Aorta (tissue), 5 donors: Measurements from ENCODE around the gene FAM83F. TPM values are rescaled to one million over a fixed set of nuclear protein-coding genes. Genes with fewer than 3 reads are reported as not detected.

Experiments
- ATAC-seq: fragments of 200-7000 bp; cut with Tn5 transposase; one replicate; pipeline ENCODE4 v1.9.1; 2022; ENCODE audit warnings: moderate library complexity; ENCODE audit not compliant: low FRiP score
- DNase-seq, 2 donors: peaks; one replicate each; pipeline ENCODE4 v3.0.0-alpha.2; 2020
- H3K27ac ChIP-seq, 2 donors: one replicate each; pipeline ENCODE4 v1.5.1; 2013; ENCODE audit warnings: low read length in 2 of 2, mild to moderate bottlenecking in 2 of 2, moderate library complexity in 2 of 2, control low read depth in 1 of 2, inconsistent platforms in 1 of 2, low read depth in 1 of 2
- H3K27me3 ChIP-seq, 2 donors: one replicate each; pipeline ENCODE4 v1.6.1; 2013; ENCODE audit warnings: control low read depth in 1 of 2, low read length in 1 of 2, mild to moderate bottlenecking in 1 of 2, moderate library complexity in 1 of 2; ENCODE audit not compliant: insufficient read depth in 2 of 2, control insufficient read depth in 1 of 2
- H3K36me3 ChIP-seq, 2 donors: one replicate each; pipeline ENCODE4 v1.6.1; 2013; ENCODE audit warnings: control low read depth in 1 of 2, low read length in 1 of 2, mild to moderate bottlenecking in 1 of 2; ENCODE audit not compliant: insufficient read depth in 2 of 2, control insufficient read depth in 1 of 2
- H3K4me1 ChIP-seq, 2 donors: one replicate each; pipeline ENCODE4 v1.6.1; 2013; ENCODE audit warnings: low read length in 2 of 2, control low read depth in 1 of 2, mild to moderate bottlenecking in 1 of 2, moderate library complexity in 1 of 2; ENCODE audit not compliant: insufficient read depth in 2 of 2, control insufficient read depth in 1 of 2
- H3K4me3 ChIP-seq, 2 donors: one replicate each; pipeline ENCODE4 v1.5.1; 2013; ENCODE audit warnings: low read length in 2 of 2, control low read depth in 1 of 2, mild to moderate bottlenecking in 1 of 2
- H3K9me3 ChIP-seq: one replicate; pipeline ENCODE4 v1.6.1; 2013; ENCODE audit warnings: mild to moderate bottlenecking, low read length; ENCODE audit not compliant: control insufficient read depth
- WGBS, 2 donors: extraction: QIAGEN DNeasy Blood & Tissue Kit; methylation state at CpG; one replicate each; pipeline ENCODE4 v1.1.7; 2013; 5-methylcytosine and 5-hydroxymethylcytosine counted together
- intact Hi-C, 2 donors: fragments of 100-400 bp; cut with DNase I; formaldehyde crosslinking; loops; one replicate each; pipeline versions ENCODE4 v1.14.2 to v1.15.0; 2022
- polyA plus RNA-seq, 2 donors: library from polyadenylated mRNA; stranded (reverse); fragments of 200-250 nt; gene quantifications; one replicate each; pipeline ENCODE4 v1.2.3, GENCODE V29; 2013
- total RNA-seq, 2 donors: library from RNA; stranded (reverse); fragmentation: NEBNext Ultra II Directional; extraction: Animal tissue kit (Norgen Biotek cat#: 25700); gene quantifications; one replicate each; pipeline ENCODE4 v1.2.1, GENCODE V29; 2021
- donor health status: healthy with polysubstance abuse.
- donor health status: Bipolar disorder and iron deficiency.
- donor health status: DM: no; HTN: no; CAD: no.
- donor health status: DM: no; HTN: no; CAD: no.
- donor health status: DM: yes; HTN: yes; CAD: no.

The FAM83F gene
- total and polyA plus RNA-seq, 4 donors, result 0.15 to 0.88 (median 0.84) TPM; not detected in 1

- ATAC-seq, result no peak
- 77 to 81% methylated on average over 13 of the region's 13 CpGs for WGBS, 2 donors
- intact Hi-C loops, result loop anchor here in 1 of 2 donors (1.0 kb wide), 1 partner anchor 16 kb away; no protein-coding TSS in a partner anchor
Observed at GRCh38 chr22:39960791-39961746, 33.7 kb upstream of the FAM83F start.

GRCh38 chr22:39962071-39962470 lies 32.7 kb upstream of the FAM83F start:
- WGBS, 2 donors, result 89 to 90% methylated on average over 9 of the region's 9 CpGs
- Histone ChIP-seq H3K9me3 (no peaks in the 10 kb centered on the region), H3K27ac (no peak overlapping the region), H3K4me1 (no peaks in the 10 kb centered on the region), H3K36me3 (no peaks in the 10 kb centered on the region), H3K27me3 (no peaks in the 10 kb centered on the region), H3K4me3 (no peak overlapping the region)
- DNase-seq (no peak), ATAC-seq (no peak)
- intact Hi-C loops, result no loop called here

More at GRCh38 chr22:39960791-39961746, 33.7 kb upstream of the FAM83F start:
- H3K4me3 ChIP-seq, result no peak overlapping the region
- no peaks in the 10 kb centered on the region for H3K27me3 ChIP-seq
- H3K9me3 ChIP-seq, result no peaks in the 10 kb centered on the region
- no peaks in the 10 kb centered on the region for H3K36me3 ChIP-seq
- DNase-seq, result no peak
- no peak overlapping the region for H3K27ac ChIP-seq
- H3K4me1 ChIP-seq, result no peaks in the 10 kb centered on the region

GRCh38 chr22:39965748-39966147 lies 29.0 kb upstream of the FAM83F start:
- no peak for ATAC-seq
- H3K4me1 ChIP-seq, result no peaks in the 10 kb centered on the region
- intact Hi-C loops, result no loop called here
- no peaks in the 10 kb centered on the region for H3K36me3 ChIP-seq
- no peaks in the 10 kb centered on the region for H3K27me3 ChIP-seq
- no peak overlapping the region for H3K4me3 ChIP-seq
- H3K9me3 ChIP-seq, result no peaks in the 10 kb centered on the region
- no peak for DNase-seq
- 79 to 81% methylated on average over 5 of the region's 5 CpGs for WGBS, 2 donors
- no peak overlapping the region for H3K27ac ChIP-seq

- no peak for ATAC-seq
- no peaks in the 10 kb centered on the region for H3K4me1 ChIP-seq
- intact Hi-C loops, result no loop called here
- DNase-seq, result no peak
- H3K9me3 ChIP-seq, result no peaks in the 10 kb centered on the region
- H3K36me3 ChIP-seq, result no peaks in the 10 kb centered on the region
- WGBS, 2 donors, result 89 to 93% methylated on average over 2 of the region's 2 CpGs
- H3K27me3 ChIP-seq, result no peaks in the 10 kb centered on the region
- no peak overlapping the region for H3K4me3 ChIP-seq
- H3K27ac ChIP-seq, result no peak overlapping the region
Observed at GRCh38 chr22:39966470-39966869, 28.3 kb upstream of the FAM83F start.

GRCh38 chr22:39967103-39967829 lies 27.5 kb upstream of the FAM83F start:
- intact Hi-C loops, result no loop called here
- DNase-seq (no peak), ATAC-seq (no peak)
- Histone ChIP-seq H3K4me3 (no peak overlapping the region), H3K36me3 (no peaks in the 10 kb centered on the region), H3K9me3 (no peaks in the 10 kb centered on the region), H3K4me1 (no peaks in the 10 kb centered on the region), H3K27me3 (no peaks in the 10 kb centered on the region), H3K27ac (no peak overlapping the region)
- 58 to 59% methylated on average over 9 of the region's 9 CpGs for WGBS, 2 donors

GRCh38 chr22:39967996-39968972 lies 26.5 kb upstream of the FAM83F start:
- H3K36me3 ChIP-seq, result no peaks in the 10 kb centered on the region
- H3K9me3 ChIP-seq, result no peaks in the 10 kb centered on the region
- ATAC-seq (no peak), DNase-seq (no peak)
- H3K27me3 ChIP-seq, result no peaks in the 10 kb centered on the region
- no peak overlapping the region for H3K4me3 ChIP-seq
- no peak overlapping the region for H3K27ac ChIP-seq
- H3K4me1 ChIP-seq, result no peaks in the 10 kb centered on the region
- intact Hi-C loops, result no loop called here
- 51 to 53% methylated on average over 20 of the region's 20 CpGs for WGBS, 2 donors

GRCh38 chr22:39970742-39971141 lies 24.0 kb upstream of the FAM83F start:
- intact Hi-C loops, result no loop called here
- no peak for ATAC-seq
- H3K27me3 ChIP-seq, result no peaks in the 10 kb centered on the region

DNA sequence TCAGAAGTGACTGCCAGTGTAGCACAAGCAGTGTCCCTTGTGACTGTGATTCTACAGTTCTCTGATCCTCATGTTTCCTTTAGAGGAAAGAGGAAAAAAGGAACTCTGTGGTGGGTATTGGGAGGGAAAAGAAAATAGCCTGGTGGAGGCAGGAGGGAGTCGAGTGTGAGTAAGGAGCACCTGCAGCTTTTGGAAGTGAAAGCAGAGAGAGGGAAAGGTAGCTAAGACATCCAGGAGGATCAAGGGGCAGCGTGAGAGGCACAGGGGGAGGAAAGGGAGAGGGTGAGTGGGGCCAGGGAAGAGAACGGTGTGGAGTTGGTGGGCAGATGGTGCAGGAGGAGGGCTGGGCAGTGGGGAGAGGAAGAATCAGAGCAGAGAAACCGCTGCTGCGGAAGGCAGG lies 22.1 kb upstream of the FAM83F start:
- Histone ChIP-seq H3K27me3 (no peaks in the 10 kb centered on the region), H3K9me3 (no peaks in the 10 kb centered on the region), H3K4me3 (no peak overlapping the region), H3K27ac (no peak overlapping the region), H3K36me3 (no peaks in the 10 kb centered on the region), H3K4me1 (no peaks in the 10 kb centered on the region)
- DNase-seq (no peak), ATAC-seq (no peak)
- intact Hi-C loops, result no loop called here
- WGBS, 2 donors, result 43 to 45% methylated on average over 5 of the region's 5 CpGs

More at GRCh38 chr22:39970742-39971141, 24.0 kb upstream of the FAM83F start:
- no peak for DNase-seq
- Histone ChIP-seq H3K4me3 (no peak overlapping the region), H3K27ac (no peak overlapping the region), H3K9me3 (no peaks in the 10 kb centered on the region), H3K4me1 (no peaks in the 10 kb centered on the region), H3K36me3 (no peaks in the 10 kb centered on the region)
- 88% methylated on average over 10 of the region's 10 CpGs for WGBS, 2 donors
